H9 (cell line): Measurements from ENCODE around the gene RGP1. TPM values are rescaled to one million over a fixed set of nuclear protein-coding genes. Genes with fewer than 3 reads are reported as not detected.
A peak's percentile ranks its signal among the peaks of the same experiment; 100 is the strongest.

Experiments used
- DNase-seq: peaks from one replicate; pipeline ENCODE4 v3.0.0-alpha.2; 2017
- H2AFZ ChIP-seq: one replicate; pipeline ENCODE4 v1.6.1; 2013; ENCODE audit warnings: mild to moderate bottlenecking, low read length, control low read depth, moderate library complexity
- H2AK5ac ChIP-seq: 2 replicates; pipeline ENCODE4 v1.6.1; 2013; ENCODE audit warnings: low read length, control low read depth, mixed read lengths; ENCODE audit not compliant: insufficient read length
- H2BK120ac ChIP-seq: one replicate; pipeline ENCODE4 v1.6.1; 2013; ENCODE audit warnings: low read depth, mild to moderate bottlenecking, low read length, control low read depth, inconsistent platforms; ENCODE audit not compliant: poor library complexity, severe bottlenecking
- H2BK12ac ChIP-seq: 2 replicates; pipeline ENCODE4 v1.6.1; 2013; ENCODE audit warnings: low read length, control low read depth, mixed read lengths, low read depth; ENCODE audit not compliant: insufficient read length
- H2BK15ac ChIP-seq: 2 replicates; pipeline ENCODE4 v1.6.1; 2013; ENCODE audit warnings: low read depth, low read length, control low read depth
- H2BK20ac ChIP-seq: one replicate; pipeline ENCODE4 v1.6.1; 2013; ENCODE audit warnings: low read depth, mild to moderate bottlenecking, low read length, control low read depth, inconsistent platforms; ENCODE audit not compliant: poor library complexity, severe bottlenecking
- H2BK5ac ChIP-seq: 2 replicates; pipeline ENCODE4 v1.6.1; 2013; ENCODE audit warnings: low read length, control low read depth, mixed read lengths; ENCODE audit not compliant: insufficient read length
- H3K14ac ChIP-seq: 2 replicates; pipeline ENCODE4 v1.6.1; 2013; ENCODE audit warnings: low read length, control low read depth; ENCODE audit not compliant: insufficient read depth
- H3K18ac ChIP-seq: 2 replicates; pipeline ENCODE4 v1.6.1; 2013; ENCODE audit warnings: low read depth, mild to moderate bottlenecking, mixed read lengths, low read length, control low read depth; ENCODE audit not compliant: insufficient read length
- H3K23ac ChIP-seq: 2 replicates; pipeline ENCODE4 v1.6.1; 2013; ENCODE audit warnings: low read length, control low read depth, mixed read lengths, low read depth; ENCODE audit not compliant: insufficient read length
- H3K23me2 ChIP-seq: 2 replicates; pipeline ENCODE4 v1.6.1; 2013; ENCODE audit warnings: low read depth, mild to moderate bottlenecking, mixed read lengths, low read length, control low read depth; ENCODE audit not compliant: insufficient read length, poor library complexity, severe bottlenecking
- H3K27ac ChIP-seq: 2 replicates; pipeline ENCODE4 v1.5.1; 2013; ENCODE audit warnings: low read length, control low read depth, mixed read lengths, low read depth; ENCODE audit not compliant: insufficient read length
- H3K27me3 ChIP-seq: 2 replicates; pipeline ENCODE4 v1.6.1; 2013; ENCODE audit warnings: low read length, control low read depth, inconsistent platforms; ENCODE audit not compliant: insufficient read depth
- H3K4ac ChIP-seq: 2 replicates; pipeline ENCODE4 v1.6.1; 2013; ENCODE audit warnings: low read depth, mild to moderate bottlenecking, control low read depth, inconsistent platforms, low read length, moderate library complexity
- H3K4me1 ChIP-seq: 2 replicates; pipeline ENCODE4 v1.6.1; 2013; ENCODE audit warnings: low read length, control low read depth, inconsistent platforms; ENCODE audit not compliant: insufficient read depth
- H3K4me2 ChIP-seq: 2 replicates; pipeline ENCODE4 v1.6.1; 2013; ENCODE audit warnings: low read length, control low read depth, mixed read lengths; ENCODE audit not compliant: insufficient read length, insufficient read depth
- H3K56ac ChIP-seq: 2 replicates; pipeline ENCODE4 v1.6.1; 2013; ENCODE audit warnings: low read depth, mild to moderate bottlenecking, mixed read lengths, low read length, control low read depth; ENCODE audit not compliant: insufficient read length
- H3K79me1 ChIP-seq: 2 replicates; pipeline ENCODE4 v1.6.1; 2013; ENCODE audit warnings: low read depth, mild to moderate bottlenecking, moderate library complexity, low read length, control low read depth, inconsistent platforms; ENCODE audit not compliant: insufficient read depth, poor library complexity, severe bottlenecking
- H3K79me2 ChIP-seq: 2 replicates; pipeline ENCODE4 v1.6.1; 2013; ENCODE audit warnings: low read length, control low read depth, inconsistent platforms; ENCODE audit not compliant: insufficient read depth
- H3K9ac ChIP-seq: 2 replicates; pipeline ENCODE4 v1.6.1; 2013; ENCODE audit warnings: low read length, control low read depth, mixed read lengths; ENCODE audit not compliant: insufficient read length; ENCODE audit errors: extremely low read depth
- H3K9me3 ChIP-seq: one replicate; pipeline ENCODE4 v1.6.1; 2013; ENCODE audit warnings: low read depth, low read length, inconsistent platforms; ENCODE audit not compliant: control insufficient read depth
- H3T11ph ChIP-seq: one replicate; pipeline ENCODE4 v1.6.1; 2013; ENCODE audit warnings: mild to moderate bottlenecking, low read length, control low read depth, inconsistent platforms
- H4K20me1 ChIP-seq: one replicate; pipeline ENCODE4 v1.6.1; 2013; ENCODE audit not compliant: control insufficient read depth, insufficient read length, insufficient read depth
- H4K5ac ChIP-seq: 2 replicates; pipeline ENCODE4 v1.6.1; 2013; ENCODE audit warnings: low read depth, mild to moderate bottlenecking, mixed read lengths, low read length, control low read depth; ENCODE audit not compliant: insufficient read length
- H4K8ac ChIP-seq: replicated peaks from 2 replicates; pipeline ENCODE4 v1.6.1; 2013; ENCODE audit warnings: low read length, control low read depth, mixed read lengths, low read depth; ENCODE audit not compliant: insufficient read length
- H4K91ac ChIP-seq: 2 replicates; pipeline ENCODE4 v1.6.1; 2013; ENCODE audit warnings: low read depth, mild to moderate bottlenecking, moderate library complexity, mixed read lengths, low read length, control low read depth; ENCODE audit not compliant: insufficient read length
- H3K27ac Mint-ChIP-seq, 3 experiments: 2 replicates in 2 of 3; 3 replicates in 1 of 3; pipeline ENCODE4 v1.8.0; 2020 to 2021; ENCODE audit warnings: mixed read lengths in 3 of 3, mild to moderate bottlenecking in 1 of 3, moderate library complexity in 1 of 3
- H3K27me3 Mint-ChIP-seq: 2 replicates; pipeline ENCODE4 v1.8.0; 2021; ENCODE audit warnings: low read depth, mild to moderate bottlenecking, moderate library complexity, mixed read lengths
- H3K36me3 Mint-ChIP-seq, 3 experiments: 2 replicates in 2 of 3; 3 replicates in 1 of 3; pipeline ENCODE4 v1.8.0; 2020 to 2021; ENCODE audit warnings: low read depth in 3 of 3, mixed read lengths in 3 of 3; ENCODE audit not compliant: insufficient read depth in 1 of 3
- H3K4me1 Mint-ChIP-seq, 2 experiments: 2 replicates each; pipeline ENCODE4 v1.8.0; 2020; ENCODE audit warnings: mixed read lengths in 2 of 2
- H3K4me3 Mint-ChIP-seq, 2 experiments: 2 replicates in 1 of 2; 3 replicates in 1 of 2; pipeline ENCODE4 v1.8.0; 2020 to 2021; ENCODE audit warnings: mild to moderate bottlenecking in 2 of 2, mixed read lengths in 2 of 2, moderate library complexity in 1 of 2
- H3K9me3 Mint-ChIP-seq, 2 experiments: 2 replicates in 1 of 2; 3 replicates in 1 of 2; pipeline ENCODE4 v1.8.0; 2020; ENCODE audit warnings: mild to moderate bottlenecking in 2 of 2, mixed read lengths in 2 of 2, moderate library complexity in 1 of 2
- CTCF ChIP-seq: fragments of 200-600 bp; sonication (generic); conservative IDR thresholded peaks from 3 replicates; pipeline ENCODE4 v1.8.0; 2021; ENCODE audit warnings: antibody characterized with exemption, mild to moderate bottlenecking
- WGBS: extraction: QIAGEN DNeasy Blood & Tissue Kit; methylation state at CpG from one replicate; pipeline ENCODE4 v1.1.7; 2013; ENCODE audit warnings: missing lambda C conversion rate, low lambda C conversion rate, mixed read lengths; ENCODE audit not compliant: insufficient read length; ENCODE audit errors: extremely low coverage; 5-methylcytosine and 5-hydroxymethylcytosine counted together
- total RNA-seq: library from RNA; stranded (reverse); gene quantifications from 2 replicates; pipeline ENCODE4 v1.2.1, GENCODE V29; 2021

RGP1 gene
- total RNA-seq, 1 experiment from 2014 or later, result 25.7 TPM

GRCh38 chr9:35705836-35706430 lies 43.2 kb upstream of the RGP1 start:
- Histone ChIP-seq H3T11ph (no peak overlapping the region), H3K79me1 (no peaks in the 10 kb centered on the region), H2AFZ (no peak overlapping the region), H3K9ac (no peak overlapping the region), H4K20me1 (no peaks in the 10 kb centered on the region), H2BK5ac (no peak overlapping the region), H3K23ac (no peak overlapping the region), H3K56ac (no peak overlapping the region), H3K14ac (no peak overlapping the region), H3K9me3 (no peaks in the 10 kb centered on the region), H3K27me3 (no peaks in the 10 kb centered on the region), H4K5ac (no peak overlapping the region), H2BK12ac (no peak overlapping the region), H4K8ac (no peak overlapping the region), H3K18ac (no peak overlapping the region), H2AK5ac (no peak overlapping the region), H3K27ac (no peak overlapping the region), H3K4ac (no peak overlapping the region), H4K91ac (no peak overlapping the region), H3K4me1 (no peaks in the 10 kb centered on the region), H2BK20ac (no peak overlapping the region), H2BK15ac (no peak overlapping the region), H2BK120ac (no peak overlapping the region), H3K23me2 (no peaks in the 10 kb centered on the region), H3K79me2 (no peaks in the 10 kb centered on the region), H3K4me2 (no peak overlapping the region)
- peaks cover 8 to 61% (median 52%) of the 10 kb centered on the region in 3 experiments for H3K36me3 Mint-ChIP-seq
- no peaks in the 10 kb centered on the region for H3K27me3 Mint-ChIP-seq
- H3K27ac Mint-ChIP-seq, result peak overlapping the region in 1 of 3 experiments; percentile 74; a peak in 1 of 7 replicates
- WGBS, result no CpG with 5 or more reads among the region's 7 CpGs
- H3K9me3 Mint-ChIP-seq, result no peaks in the 10 kb centered on the region
- no peak for DNase-seq
- no peak for TF ChIP-seq CTCF
- no peaks in the 10 kb centered on the region for H3K4me1 Mint-ChIP-seq
- no peak overlapping the region for H3K4me3 Mint-ChIP-seq
